ENCODE data around the gene GABRB1. TPM values are rescaled to one million over a fixed set of nuclear protein-coding genes. Genes with fewer than 3 reads are reported as not detected.
"Not testable (repeated sequence)": the region's sequence is repeated elsewhere in the genome, so short reads cannot be mapped to it uniquely, and the experiment has no call there.

Gene GABRB1
- total RNA-seq, 1 experiment from 2014 or later: not detected

GRCh38 chr4:47251348-47252135, 220.2 kb downstream of the GABRB1 start:
- DNase-seq (ENCODE audit: low spot score): no peak
- in situ Hi-C loops (cut with HindIII; ENCODE audit: low sequenced_read_pairs): no loop called here

- in situ Hi-C loops (cut with HindIII; ENCODE audit: low sequenced_read_pairs): no loop called here
- no peak for DNase-seq (ENCODE audit: low spot score)
These were observed 232.4 kb downstream of the GABRB1 start for GRCh38 chr4:47263721-47264120.

DNA sequence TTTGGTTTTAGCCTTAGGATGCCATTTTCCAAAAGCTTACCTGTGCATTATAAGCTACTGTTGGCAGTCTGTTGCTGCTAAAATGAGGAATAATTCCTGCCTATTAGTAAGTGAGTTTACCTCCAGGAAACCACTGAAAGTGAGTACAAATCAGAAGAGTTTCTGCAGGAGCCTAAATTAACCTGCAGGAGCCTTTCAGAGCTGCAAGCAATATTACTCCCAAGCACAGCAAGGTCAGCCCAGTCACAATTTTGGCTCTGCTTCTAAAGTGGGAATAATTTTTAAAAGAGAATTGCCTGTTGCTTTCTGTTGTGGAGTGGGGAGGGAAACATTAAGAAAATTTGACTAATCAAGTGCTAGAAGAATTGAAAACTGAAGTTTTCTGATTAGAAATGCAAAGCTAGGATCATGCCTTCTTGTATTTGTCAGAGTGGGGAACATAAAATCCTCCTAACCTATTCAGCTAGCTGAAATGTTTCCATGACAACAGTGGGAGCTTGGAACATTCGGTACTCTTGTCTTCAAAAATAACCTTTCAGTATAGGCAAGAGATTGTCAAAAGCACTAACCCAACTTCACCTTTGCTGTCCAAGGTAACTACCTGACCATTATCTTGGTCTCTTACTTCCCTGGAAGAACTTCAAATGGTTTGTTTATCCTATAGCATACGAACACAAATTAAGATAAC, 239.0 kb downstream of the GABRB1 start:
- in situ Hi-C loops (cut with HindIII; ENCODE audit: low sequenced_read_pairs): no loop called here
- DNase-seq (ENCODE audit: low spot score): peak; percentile 82

DNA sequence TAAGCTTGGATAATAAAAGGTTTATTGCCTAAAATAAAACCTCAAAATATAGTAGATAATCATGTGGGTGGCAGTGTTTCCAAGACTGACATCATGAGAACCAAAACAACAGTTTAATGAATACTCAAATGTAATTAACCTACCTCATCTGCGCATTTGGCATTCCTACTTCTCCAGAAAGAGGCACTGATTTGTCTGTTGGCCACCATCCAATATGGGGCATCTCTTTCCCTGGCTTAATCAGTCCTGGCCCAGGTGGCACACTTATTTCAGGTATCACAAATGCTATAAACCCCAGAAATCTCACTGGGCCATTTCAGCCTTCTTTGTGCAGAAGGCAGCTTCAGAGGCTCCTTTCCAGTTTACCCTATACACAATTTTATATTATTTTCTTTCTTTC, 239.9 kb downstream of the GABRB1 start:
- in situ Hi-C loops (cut with HindIII; ENCODE audit: low sequenced_read_pairs): no loop called here

GRCh38 chr4:47274901-47275300, 243.5 kb downstream of the GABRB1 start:
- in situ Hi-C loops (cut with HindIII; ENCODE audit: low sequenced_read_pairs): no loop called here
- no peak for DNase-seq (ENCODE audit: low spot score)

More for the DNA sequence above, 239.9 kb downstream of the GABRB1 start:
- DNase-seq (ENCODE audit: low spot score): peak; percentile 98

- no peak for DNase-seq (ENCODE audit: low spot score)
- in situ Hi-C loops (cut with HindIII; ENCODE audit: low sequenced_read_pairs): no loop called here
These were observed 244.2 kb downstream of the GABRB1 start for GRCh38 chr4:47275595-47275994.

GRCh38 chr4:47278631-47279030, 247.3 kb downstream of the GABRB1 start:
- in situ Hi-C loops (cut with HindIII; ENCODE audit: low sequenced_read_pairs): no loop called here
- DNase-seq (ENCODE audit: low spot score): peak; percentile 98

- in situ Hi-C loops (cut with HindIII; ENCODE audit: low sequenced_read_pairs): no loop called here
- no peak for DNase-seq (ENCODE audit: low spot score)
These were observed 256.4 kb downstream of the GABRB1 start for GRCh38 chr4:47287735-47288134.

- in situ Hi-C loops (cut with HindIII; ENCODE audit: low sequenced_read_pairs): no loop called here
- no peak for DNase-seq (ENCODE audit: low spot score)
These were observed 258.4 kb downstream of the GABRB1 start for GRCh38 chr4:47289805-47290204.

GRCh38 chr4:47290873-47291272, 259.5 kb downstream of the GABRB1 start:
- in situ Hi-C loops (cut with HindIII; ENCODE audit: low sequenced_read_pairs); DNase-seq (ENCODE audit: low spot score): not testable (repeated sequence)

DNA sequence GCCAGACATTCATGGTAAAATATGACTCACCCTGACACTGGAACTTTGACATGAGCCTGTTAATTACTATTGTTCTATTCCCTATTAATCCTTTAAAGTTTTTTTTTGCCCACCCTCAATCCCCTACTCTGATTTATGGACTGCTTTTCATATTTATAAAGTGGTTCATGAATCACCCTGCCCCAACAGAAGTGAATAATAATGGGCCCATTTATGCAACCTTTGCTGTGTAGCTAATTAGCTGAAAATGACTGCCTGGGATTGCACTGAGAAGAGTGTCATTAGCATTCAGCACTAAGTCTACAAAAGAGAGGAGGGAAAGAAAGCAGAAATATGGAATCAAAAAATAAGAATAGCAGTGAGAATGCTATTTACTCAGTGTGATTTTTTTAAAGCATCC, 277.8 kb downstream of the GABRB1 start:
- no peak for DNase-seq (ENCODE audit: low spot score)
- in situ Hi-C loops (cut with HindIII; ENCODE audit: low sequenced_read_pairs): no loop called here

DNA sequence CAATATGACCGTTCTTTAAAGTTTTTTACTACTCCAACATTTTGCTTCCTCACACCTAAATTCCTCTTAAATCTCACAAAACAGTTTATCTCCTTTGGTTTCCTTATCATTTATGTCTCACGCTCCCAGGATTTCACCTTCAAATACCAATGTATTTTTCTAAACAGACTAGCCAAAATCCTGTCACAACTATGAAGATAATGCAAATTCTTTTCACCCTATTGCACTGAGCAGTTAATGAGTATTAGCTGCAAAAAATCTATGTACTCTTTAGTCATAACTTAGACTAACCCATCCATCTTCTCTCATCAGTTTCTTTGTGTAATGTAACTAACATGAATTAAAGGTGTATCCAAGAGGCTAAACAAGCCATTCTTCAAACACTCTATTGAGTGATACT, 280.8 kb downstream of the GABRB1 start:
- in situ Hi-C loops (cut with HindIII; ENCODE audit: low sequenced_read_pairs): no loop called here
- no peak for DNase-seq (ENCODE audit: low spot score)

- in situ Hi-C loops (cut with HindIII; ENCODE audit: low sequenced_read_pairs): no loop called here
- no peak for DNase-seq (ENCODE audit: low spot score)
These were observed 282.0 kb downstream of the GABRB1 start for GRCh38 chr4:47313384-47313783.

DNA sequence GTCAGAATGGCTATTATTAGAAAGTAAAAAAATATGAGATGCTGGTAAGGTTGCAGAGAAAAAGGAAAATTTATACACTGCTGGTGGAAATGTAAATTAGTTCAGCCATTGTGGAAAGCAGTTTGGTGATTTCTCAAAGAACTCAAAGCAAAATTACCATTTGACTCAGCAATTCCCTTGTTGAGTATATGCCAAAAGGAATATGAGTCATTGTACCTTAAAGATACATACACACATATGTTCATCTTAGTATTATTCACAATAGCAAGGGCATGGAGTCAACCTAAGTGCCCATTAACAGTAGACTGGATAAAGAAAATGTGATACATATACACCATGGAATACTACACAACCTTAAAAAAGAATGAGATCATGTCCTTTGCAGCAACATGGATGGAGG, 284.0 kb downstream of the GABRB1 start:
- in situ Hi-C loops (cut with HindIII; ENCODE audit: low sequenced_read_pairs): no loop called here
- no peak for DNase-seq (ENCODE audit: low spot score)

DNA sequence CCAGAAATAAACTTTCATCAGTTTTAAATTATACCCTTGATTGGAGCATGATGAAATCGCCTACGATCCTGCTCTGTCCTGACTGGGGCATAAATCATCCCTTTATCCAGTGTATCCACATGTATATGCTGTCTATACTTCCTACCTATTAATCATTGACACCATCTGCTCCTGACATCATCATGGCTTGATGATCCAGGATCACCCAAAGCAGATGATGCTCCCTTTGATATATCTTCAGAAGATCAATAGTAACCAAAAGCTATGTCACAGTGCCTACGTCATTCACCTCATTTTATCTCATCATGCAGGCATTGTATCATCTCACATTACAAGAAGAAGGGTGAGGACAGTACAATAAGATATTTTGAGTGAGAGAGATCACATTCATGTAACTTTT, 294.7 kb downstream of the GABRB1 start:
- no peak for DNase-seq (ENCODE audit: low spot score)
- in situ Hi-C loops (cut with HindIII; ENCODE audit: low sequenced_read_pairs): no loop called here

- DNase-seq (ENCODE audit: low spot score): no peak
- in situ Hi-C loops (cut with HindIII; ENCODE audit: low sequenced_read_pairs): no loop called here
These were observed 299.5 kb downstream of the GABRB1 start for GRCh38 chr4:47330866-47331265.

- in situ Hi-C loops (cut with HindIII; ENCODE audit: low sequenced_read_pairs): no loop called here
- DNase-seq (ENCODE audit: low spot score): no peak
These were observed 303.3 kb downstream of the GABRB1 start for GRCh38 chr4:47334652-47335051.

GRCh38 chr4:47337893-47338292, 306.5 kb downstream of the GABRB1 start:
- DNase-seq (ENCODE audit: low spot score): no peak
- in situ Hi-C loops (cut with HindIII; ENCODE audit: low sequenced_read_pairs): no loop called here

GRCh38 chr4:47340914-47341313, 309.5 kb downstream of the GABRB1 start:
- in situ Hi-C loops (cut with HindIII; ENCODE audit: low sequenced_read_pairs): no loop called here
- no peak for DNase-seq (ENCODE audit: low spot score)

- in situ Hi-C loops (cut with HindIII; ENCODE audit: low sequenced_read_pairs): no loop called here
- peak; percentile 67 for DNase-seq (ENCODE audit: low spot score)
These were observed 311.4 kb downstream of the GABRB1 start for GRCh38 chr4:47342796-47343195.

- DNase-seq (ENCODE audit: low spot score): no peak
- in situ Hi-C loops (cut with HindIII; ENCODE audit: low sequenced_read_pairs): no loop called here
These were observed 318.0 kb downstream of the GABRB1 start for GRCh38 chr4:47349326-47349725.
